ENCODE measurements around the gene TRIM66. TPM values are rescaled to one million over a fixed set of nuclear protein-coding genes. Genes with fewer than 3 reads are reported as not detected.
A peak's percentile ranks its signal among the peaks of the same experiment; 100 is the strongest.

The TRIM66 gene
- polyA plus RNA-seq, 3 donors: 5.3 to 8.9 (median 5.9) TPM

DNA sequence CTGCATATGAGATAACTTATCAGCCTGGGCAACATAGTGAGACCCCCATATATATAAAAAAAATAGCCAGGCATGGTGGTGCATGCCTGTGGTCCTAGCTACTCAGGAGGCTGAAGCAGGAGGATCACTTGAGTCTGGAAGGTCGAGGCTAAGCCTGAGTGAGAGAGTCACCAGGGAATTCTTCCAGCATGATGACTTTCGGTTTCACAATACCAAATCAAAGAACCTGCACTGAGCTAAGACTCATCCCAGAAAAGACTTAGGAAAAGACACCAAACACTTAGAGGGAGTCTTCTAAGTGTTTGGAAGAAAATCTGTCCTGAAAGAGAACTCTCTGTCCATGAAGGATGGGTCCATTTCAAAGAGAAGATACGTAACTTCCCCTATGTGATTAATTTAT, 101.2 kb downstream of the TRIM66 start:
- DNase-seq (ENCODE audit: low read depth in 3 of 3, low spot score in 2 of 3): no peak

DNA sequence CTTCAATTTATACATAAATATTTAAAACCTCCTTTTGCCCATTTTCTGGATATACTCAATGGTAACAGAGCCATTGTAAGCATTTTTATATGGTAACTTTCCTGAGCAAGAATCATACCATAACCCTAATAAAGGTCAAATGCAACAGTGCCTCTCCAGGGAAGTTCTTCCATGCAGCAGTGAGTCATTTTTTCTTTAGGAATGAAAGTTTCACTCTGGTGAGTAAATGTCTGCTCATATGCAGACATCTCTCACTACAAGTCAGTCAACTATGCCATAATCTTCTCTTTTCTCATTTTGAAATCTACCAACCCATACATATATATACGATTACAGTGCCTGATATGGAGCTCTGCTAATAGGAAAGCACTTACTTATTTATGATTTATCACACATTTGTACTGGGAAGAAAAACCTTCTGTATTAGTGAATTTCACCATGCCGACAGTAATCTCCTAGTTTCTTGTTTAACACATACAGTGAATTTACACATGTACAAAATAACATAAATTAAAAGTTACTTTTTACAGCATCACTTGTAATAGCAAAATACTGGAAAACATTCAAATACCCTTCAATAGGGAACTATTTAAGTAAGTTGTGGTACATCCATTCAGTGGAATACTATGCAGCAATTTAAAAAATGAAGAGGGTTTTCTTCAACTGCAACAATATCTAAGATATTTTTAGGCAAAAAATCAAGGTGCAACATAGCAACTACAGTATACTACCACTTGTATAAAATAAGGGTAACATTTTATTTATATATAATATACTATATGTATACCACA, 104.5 kb downstream of the TRIM66 start:
- no peak for DNase-seq (ENCODE audit: low read depth in 3 of 3, low spot score in 2 of 3)

DNA sequence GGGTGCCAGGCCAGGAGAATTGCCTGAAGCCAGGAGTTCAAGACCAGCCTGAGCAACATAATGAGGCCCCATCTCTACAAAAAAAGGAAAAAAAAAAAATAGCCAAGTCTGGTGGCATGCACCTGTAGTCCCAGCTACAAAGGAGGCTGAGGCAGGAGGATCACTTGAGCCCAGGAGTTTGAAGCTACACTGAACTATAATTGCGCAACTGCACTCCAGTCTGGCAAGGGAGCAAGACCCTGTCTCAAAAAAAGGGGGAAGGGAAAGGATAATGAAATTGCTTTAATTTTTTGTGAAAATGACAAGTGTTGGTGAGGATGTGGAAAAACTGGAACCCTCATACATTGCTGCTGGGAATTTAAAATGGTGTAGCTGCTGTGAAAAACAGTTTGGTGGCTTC, 107.7 kb downstream of the TRIM66 start:
- DNase-seq (ENCODE audit: low read depth in 3 of 3, low spot score in 2 of 3): no peak

DNA sequence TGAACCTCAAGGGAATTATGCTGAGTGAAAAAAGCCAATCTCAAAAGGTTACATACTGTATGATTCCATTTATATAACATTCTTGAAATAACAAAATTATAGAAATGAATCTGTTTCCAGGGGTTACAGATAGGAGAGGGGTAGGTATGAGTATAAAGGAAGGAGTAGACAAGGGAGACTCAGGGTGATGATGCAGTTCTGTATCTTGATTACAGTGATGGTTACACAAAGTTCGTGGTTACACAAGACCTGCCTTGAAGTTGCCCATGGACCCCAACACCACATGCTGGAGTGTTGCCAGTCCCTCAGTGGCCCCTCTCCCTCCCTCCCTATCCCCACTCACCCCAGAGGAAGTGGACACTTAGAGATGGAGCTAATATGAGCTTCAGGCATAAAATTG, 108.7 kb downstream of the TRIM66 start:
- DNase-seq (ENCODE audit: low read depth in 3 of 3, low spot score in 2 of 3): no peak

DNA sequence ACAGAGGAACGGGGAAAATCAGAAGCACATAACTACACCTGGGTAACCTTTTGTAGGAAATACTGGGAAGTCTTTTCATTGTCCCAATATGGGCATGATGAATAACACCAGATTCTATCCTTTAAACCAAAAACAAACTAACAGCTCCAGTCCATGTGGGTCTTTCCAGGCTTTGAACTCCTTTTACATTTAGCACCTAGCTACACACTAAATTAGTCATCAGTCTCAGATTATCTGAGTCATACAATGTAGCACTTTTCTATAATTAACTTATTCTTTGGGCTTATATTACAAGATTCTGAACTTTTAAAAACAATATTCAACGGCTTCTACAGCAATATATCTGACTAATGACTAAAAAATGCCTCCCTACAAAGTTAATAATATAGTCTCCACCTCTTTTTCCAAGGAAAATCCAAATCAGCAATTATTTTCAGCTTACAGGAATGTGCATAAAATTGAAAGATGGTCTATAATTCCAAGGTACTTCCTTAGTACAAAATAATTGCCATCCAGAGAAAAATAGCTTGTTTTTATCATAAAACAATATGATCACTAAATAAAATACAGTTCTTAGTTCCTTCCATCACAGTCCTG, 114.8 kb downstream of the TRIM66 start:
- no peak for DNase-seq (ENCODE audit: low read depth in 3 of 3, low spot score in 2 of 3)

DNA sequence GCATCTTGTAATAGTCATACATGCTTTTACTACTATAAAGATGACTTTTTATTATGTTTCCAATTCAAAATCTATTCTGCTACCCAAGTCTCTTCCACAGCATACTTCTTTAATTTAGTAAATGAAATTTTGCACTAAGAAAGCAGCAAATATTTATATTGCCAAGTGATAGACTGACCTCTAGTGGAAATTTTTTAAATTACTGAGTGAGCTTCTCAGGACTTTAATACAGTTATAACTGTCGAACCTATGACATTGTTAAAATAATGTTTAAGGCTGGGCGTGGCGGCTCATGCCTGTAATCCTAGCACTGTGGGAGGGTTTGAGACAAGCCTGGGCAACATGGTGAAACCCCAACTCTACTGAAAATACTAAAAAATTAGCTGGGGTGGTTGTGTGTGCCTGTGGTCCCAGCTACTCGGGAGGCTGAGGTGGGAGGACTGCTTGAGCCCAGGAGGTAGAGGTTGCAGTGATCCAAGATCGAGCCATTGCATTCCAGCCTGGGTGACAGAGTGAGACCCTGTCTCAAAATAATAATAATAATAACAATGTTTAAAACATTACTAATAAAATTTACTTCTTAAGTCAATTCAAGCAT, 115.8 kb downstream of the TRIM66 start:
- peak; percentile 5 to 23 (median 13) for DNase-seq (ENCODE audit: low read depth in 3 of 3, low spot score in 2 of 3)

DNA sequence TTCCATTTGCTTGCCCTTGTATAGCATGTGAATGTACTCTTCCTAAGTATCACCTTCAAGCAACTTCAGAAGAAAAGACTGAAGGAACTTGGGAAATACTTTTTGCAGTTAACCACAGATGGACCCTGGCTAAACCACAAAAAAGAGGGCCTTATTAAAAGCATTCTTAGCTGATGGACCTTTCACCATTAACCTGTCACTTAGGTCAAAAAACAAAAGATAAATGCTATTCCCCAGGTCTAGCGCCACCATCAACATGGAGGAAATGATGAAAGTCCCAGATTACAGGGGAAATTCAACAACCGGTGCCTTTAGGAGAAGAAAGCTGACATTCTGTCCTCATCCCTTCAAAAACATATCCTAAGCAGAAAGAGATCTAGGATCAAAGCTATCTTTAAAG, 117.9 kb downstream of the TRIM66 start:
- no peak for DNase-seq (ENCODE audit: low read depth in 3 of 3, low spot score in 2 of 3)

Other genes starting within 250 kb of the TRIM66 start
- 10 to 100 TPM; 25.3 to 34.5 (median 25.9) TPM for gene STK33, start 88.4 kb downstream of the TRIM66 start, polyA plus RNA-seq (ENCODE audit: insufficient read length in 3 of 3)
- gene RPL27A, start 127 bp upstream of the TRIM66 start, polyA plus RNA-seq (ENCODE audit: insufficient read length in 3 of 3): 1,000 to 10,000 TPM; 1,900 to 2,183 (median 2,002) TPM
- gene AKIP1, start 228.5 kb upstream of the TRIM66 start, polyA plus RNA-seq (ENCODE audit: insufficient read length in 3 of 3): 10 to 100 TPM; 16.0 to 17.1 (median 16.8) TPM